ENCODE data around the gene UGT1A10. TPM values are rescaled to one million over a fixed set of nuclear protein-coding genes. Genes with fewer than 3 reads are reported as not detected.

Gene UGT1A10
- total RNA-seq, 1 experiment from 2014 or later: not detected

- Histone ChIP-seq H3K4me1 (ENCODE audit: insufficient read depth, low read length) (no peaks in the 10 kb centered on the region; the same call in 1 of the 2 replicates), H3K9ac (ENCODE audit: extremely low read depth, insufficient read length, low read length) (no peak within 1 kb of the TSS), H3K4me2 (ENCODE audit: insufficient read depth, insufficient read length, low read length) (no peak within 1 kb of the TSS), H3K4ac (ENCODE audit: low read depth, low read length) (no peak within 1 kb of the TSS), H3T11ph (ENCODE audit: low read length) (no peak within 1 kb of the TSS), H3K9me3 (ENCODE audit: control insufficient read depth, low read depth, low read length) (no peaks in the 10 kb centered on the region), H3K18ac (ENCODE audit: insufficient read length, low read depth, low read length) (no peak within 1 kb of the TSS), H2BK120ac (ENCODE audit: low read depth, low read length, poor library complexity, severe bottlenecking) (no peak within 1 kb of the TSS), H4K8ac (replicated peaks; ENCODE audit: insufficient read length, low read depth, low read length) (no peak within 1 kb of the TSS), H4K20me1 (ENCODE audit: control insufficient read depth, insufficient read depth, insufficient read length) (no peaks in the 10 kb centered on the region), H3K23ac (ENCODE audit: insufficient read length, low read depth, low read length) (no peak within 1 kb of the TSS), H3K79me2 (ENCODE audit: insufficient read depth, low read length) (no peaks in the 10 kb centered on the region), H2BK15ac (ENCODE audit: low read depth, low read length) (no peak within 1 kb of the TSS), H2AFZ (ENCODE audit: low read length) (no peak within 1 kb of the TSS), H2BK20ac (ENCODE audit: low read depth, low read length, poor library complexity, severe bottlenecking) (no peak within 1 kb of the TSS), H3K27ac (ENCODE audit: insufficient read length, low read depth, low read length) (no peak within 1 kb of the TSS), H3K14ac (ENCODE audit: insufficient read depth, low read length) (no peak within 1 kb of the TSS), H2BK5ac (ENCODE audit: insufficient read length, low read length) (no peak within 1 kb of the TSS), H2AK5ac (ENCODE audit: insufficient read length, low read length) (no peak within 1 kb of the TSS), H3K56ac (ENCODE audit: insufficient read length, low read depth, low read length) (no peak within 1 kb of the TSS), H2BK12ac (ENCODE audit: insufficient read length, low read depth, low read length) (no peak within 1 kb of the TSS), H4K91ac (ENCODE audit: insufficient read length, low read depth, low read length) (no peak within 1 kb of the TSS), H3K27me3 (ENCODE audit: insufficient read depth, low read length) (no peaks in the 10 kb centered on the region), H3K23me2 (ENCODE audit: insufficient read length, low read depth, low read length, poor library complexity, severe bottlenecking) (no peaks in the 10 kb centered on the region), H3K79me1 (ENCODE audit: insufficient read depth, low read depth, low read length, poor library complexity, severe bottlenecking) (no peaks in the 10 kb centered on the region), H4K5ac (ENCODE audit: insufficient read length, low read depth, low read length) (no peak within 1 kb of the TSS)
- H3K36me3 Mint-ChIP-seq (ENCODE audit: insufficient read depth in 1 of 3, low read depth in 3 of 3): no peaks in the 10 kb centered on the region
- WGBS (ENCODE audit: extremely low coverage, insufficient read length, low lambda C conversion rate): no CpG with 5 or more reads among the region's 5 CpGs
- DNase-seq: no peak
- no peak within 1 kb of the TSS; a peak in 1 of 7 replicates for H3K27ac Mint-ChIP-seq
- no peak for TF ChIP-seq CTCF (conservative IDR thresholded peaks at IDR 0.05)
- peaks cover 13% of the 10 kb centered on the region for H3K27me3 Mint-ChIP-seq (ENCODE audit: low read depth)
- H3K9me3 Mint-ChIP-seq: peaks cover 0 to 8% of the 10 kb centered on the region in 2 experiments; a peak in 2 of 5 replicates
- H3K4me1 Mint-ChIP-seq: peaks cover 2 to 5% of the 10 kb centered on the region in 2 experiments; a peak in 3 of 4 replicates
- no peak within 1 kb of the TSS for H3K4me3 Mint-ChIP-seq
Observed at GRCh38 chr2:233671290-233672161, 35.3 kb downstream of the UGT1A10 start, which contains the start of gene UGT1A9. Gene UGT1A9 (plus strand): TSS chr2:233671898. CDS start chr2:233671935, 37 bp downstream.
